ENCODE results near the gene ACVR1.

The ACVR1 gene

GRCh38 chr2:157819761-157820160 is 56.4 kb downstream of the ACVR1 start:
- no peak for TF ChIP-seq ZNF8 (CRISPR knock-in tag; IDR thresholded peaks at IDR 0.05)
- TF ChIP-seq POU6F1 (CRISPR knock-in tag; IDR thresholded peaks at IDR 0.05; ENCODE audit: borderline replicate concordance, low read depth): no peak
- TF ChIP-seq ZFP30 (CRISPR knock-in tag; IDR thresholded peaks at IDR 0.05): no peak
- TF ChIP-seq ZFP3 (CRISPR knock-in tag; IDR thresholded peaks at IDR 0.05): no peak
- no peak for TF ChIP-seq RARB (CRISPR knock-in tag; IDR thresholded peaks at IDR 0.05)
- TF ChIP-seq TCF4 (CRISPR knock-in tag; IDR thresholded peaks at IDR 0.05; ENCODE audit: borderline replicate concordance): no peak
- TF ChIP-seq ZNF565 (CRISPR knock-in tag; conservative IDR thresholded peaks at IDR 0.05; ENCODE audit: low read depth): no peak
- no peak for ATAC-seq

- TF ChIP-seq TOX (CRISPR knock-in tag; IDR thresholded peaks at IDR 0.05; ENCODE audit: borderline replicate concordance) (no peak), POU6F1 (CRISPR knock-in tag; IDR thresholded peaks at IDR 0.05; ENCODE audit: borderline replicate concordance, low read depth) (no peak)
- ATAC-seq: no peak
These were observed 57.9 kb downstream of the ACVR1 start for GRCh38 chr2:157818227-157818626.

- no peak for TF ChIP-seq ZNF8 (CRISPR knock-in tag; IDR thresholded peaks at IDR 0.05)
- TF ChIP-seq ZNF70 (CRISPR knock-in tag; IDR thresholded peaks at IDR 0.05): no peak
- TF ChIP-seq TOX (CRISPR knock-in tag; IDR thresholded peaks at IDR 0.05; ENCODE audit: borderline replicate concordance): no peak
- TF ChIP-seq TCF4 (CRISPR knock-in tag; IDR thresholded peaks at IDR 0.05; ENCODE audit: borderline replicate concordance): no peak
- no peak for TF ChIP-seq PATZ1 (CRISPR knock-in tag; IDR thresholded peaks at IDR 0.05; ENCODE audit: borderline replicate concordance)
- TF ChIP-seq CSDC2 (CRISPR knock-in tag; IDR thresholded peaks at IDR 0.05): no peak
- no peak for TF ChIP-seq RARB (CRISPR knock-in tag; IDR thresholded peaks at IDR 0.05)
- TF ChIP-seq OSR1 (CRISPR knock-in tag; IDR thresholded peaks at IDR 0.05): no peak
- TF ChIP-seq TSHZ2 (CRISPR knock-in tag; IDR thresholded peaks at IDR 0.05): no peak
- TF ChIP-seq PPARA (CRISPR knock-in tag; IDR thresholded peaks at IDR 0.05; ENCODE audit: borderline replicate concordance): no peak
- no peak for ATAC-seq
These were observed 60.7 kb downstream of the ACVR1 start for GRCh38 chr2:157815421-157815820.

GRCh38 chr2:157813467-157813866 is 62.7 kb downstream of the ACVR1 start:
- ATAC-seq: no peak
- no peak for TF ChIP-seq PPARA (CRISPR knock-in tag; IDR thresholded peaks at IDR 0.05; ENCODE audit: borderline replicate concordance)
- TF ChIP-seq GLIS3 (CRISPR knock-in tag; IDR thresholded peaks at IDR 0.05): no peak
- TF ChIP-seq OSR1 (CRISPR knock-in tag; IDR thresholded peaks at IDR 0.05): no peak

- no peak for ATAC-seq
- no peak for TF ChIP-seq ISL1 (CRISPR knock-in tag; IDR thresholded peaks at IDR 0.05)
- no peak for TF ChIP-seq TOX (CRISPR knock-in tag; IDR thresholded peaks at IDR 0.05; ENCODE audit: borderline replicate concordance)
- TF ChIP-seq BACH2 (CRISPR knock-in tag; IDR thresholded peaks at IDR 0.05; ENCODE audit: borderline replicate concordance): no peak
- no peak for TF ChIP-seq POU6F1 (CRISPR knock-in tag; IDR thresholded peaks at IDR 0.05; ENCODE audit: borderline replicate concordance, low read depth)
- TF ChIP-seq RARB (CRISPR knock-in tag; IDR thresholded peaks at IDR 0.05): no peak
- TF ChIP-seq ZFP3 (CRISPR knock-in tag; IDR thresholded peaks at IDR 0.05): no peak
- no peak for TF ChIP-seq TCF4 (CRISPR knock-in tag; IDR thresholded peaks at IDR 0.05; ENCODE audit: borderline replicate concordance)
- no peak for TF ChIP-seq GLIS3 (CRISPR knock-in tag; IDR thresholded peaks at IDR 0.05)
- TF ChIP-seq ESRRG (CRISPR knock-in tag; IDR thresholded peaks at IDR 0.05): no peak
These were observed 66.1 kb downstream of the ACVR1 start for GRCh38 chr2:157810037-157810436.

Data from SK-N-SH treated with all-trans-retinoic acid at 6 μM for 48 hours (cell line).